ENCODE measurements around the gene CEP128.

DNA sequence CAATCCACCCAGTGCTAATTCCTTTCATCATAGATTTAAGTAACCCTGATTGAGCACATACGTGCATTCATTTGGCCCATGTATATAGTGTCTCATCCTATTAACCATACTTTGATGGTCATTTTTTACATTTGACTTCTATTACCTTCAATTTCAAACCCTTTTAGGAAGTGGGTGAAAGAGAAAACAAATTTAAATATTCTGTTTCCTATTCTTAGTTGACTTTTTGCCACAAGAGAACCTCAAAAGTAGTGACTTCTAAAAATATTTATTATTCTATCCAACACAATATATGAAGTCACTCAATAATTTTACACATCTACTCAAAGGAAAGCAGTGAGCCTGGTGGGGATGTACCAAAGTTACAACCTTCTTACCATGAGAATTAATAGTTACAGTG, 164.9 kb downstream of the CEP128 start:
- TF ChIP-seq ZNF274 (IDR thresholded peaks at IDR 0.05; ENCODE audit: low read depth, low read length) (no peak), YY1 (IDR thresholded peaks at IDR 0.05; ENCODE audit: insufficient read depth, insufficient read length) (no peak), SUZ12 (IDR thresholded peaks at IDR 0.05; ENCODE audit: extremely low read depth, insufficient read depth, insufficient read length) (no peak)
